GM23338 (cell line): ENCODE results near the gene FAM171A1. TPM values are rescaled to one million over a fixed set of nuclear protein-coding genes. Genes with fewer than 3 reads are reported as not detected.
"Not testable (repeated sequence)": the region's sequence is repeated elsewhere in the genome, so short reads cannot be mapped to it uniquely, and the experiment has no call there.

Source experiments
- ATAC-seq: fragments of 200-7000 bp; cut with Tn5 transposase; 3 replicates; pipeline ENCODE4 v1.9.1; 2020
- DNase-seq: peaks from one replicate; pipeline ENCODE4 v3.0.0-alpha.2; 2015; ENCODE audit warnings: low spot score
- H2AFZ ChIP-seq: fragments of 200-600 bp; sonication (generic); 2 replicates; pipeline ENCODE4 v1.8.0; 2016; ENCODE audit warnings: antibody characterized with exemption, mild to moderate bottlenecking, moderate library complexity
- H3F3A ChIP-seq: fragments of 200-600 bp; sonication (generic); replicated peaks from 2 replicates; pipeline ENCODE4 v1.8.0; 2017; ENCODE audit warnings: antibody characterized with exemption, mixed run types, low read depth
- H3K27ac ChIP-seq: fragments of 200-600 bp; sonication (generic); 2 replicates; pipeline ENCODE4 v1.6.1; 2016; ENCODE audit warnings: low read depth
- H3K27me3 ChIP-seq: fragments of 200-600 bp; sonication (generic); 2 replicates; pipeline ENCODE4 v1.8.0; 2016; ENCODE audit warnings: mild to moderate bottlenecking, mixed run types, moderate library complexity; ENCODE audit not compliant: insufficient read depth
- H3K36me3 ChIP-seq: fragments of 200-600 bp; sonication (generic); 2 replicates; pipeline ENCODE4 v1.8.0; 2016; ENCODE audit warnings: mild to moderate bottlenecking; ENCODE audit not compliant: insufficient read depth
- H3K4me1 ChIP-seq: fragments of 200-600 bp; sonication (generic); 2 replicates; pipeline ENCODE4 v1.8.0; 2016; ENCODE audit warnings: mild to moderate bottlenecking, moderate library complexity; ENCODE audit not compliant: insufficient read depth
- H3K4me2 ChIP-seq: fragments of 200-600 bp; sonication (generic); 2 replicates; pipeline ENCODE4 v1.7.1; 2017; ENCODE audit warnings: mixed run types
- H3K4me3 ChIP-seq: fragments of 200-600 bp; sonication (generic); 2 replicates; pipeline ENCODE4 v1.6.1; 2016; ENCODE audit warnings: mixed run types
- H3K79me2 ChIP-seq: fragments of 200-600 bp; sonication (generic); replicated peaks from 2 replicates; pipeline ENCODE4 v1.8.0; 2017; ENCODE audit warnings: mild to moderate bottlenecking; ENCODE audit not compliant: insufficient read depth
- H3K9me2 ChIP-seq: fragments of 200-600 bp; sonication (generic); 2 replicates; pipeline ENCODE4 v1.8.0; 2017; ENCODE audit not compliant: insufficient read depth
- H4K20me1 ChIP-seq: fragments of 200-600 bp; sonication (generic); replicated peaks from 2 replicates; pipeline ENCODE4 v1.8.0; 2017; ENCODE audit warnings: mild to moderate bottlenecking; ENCODE audit not compliant: insufficient read depth
- H3K27ac Mint-ChIP-seq: 2 replicates; pipeline ENCODE4 v1.8.0; 2020; ENCODE audit warnings: inconsistent platforms, mild to moderate bottlenecking, moderate library complexity, mixed read lengths
- H3K27me3 Mint-ChIP-seq: 3 replicates; pipeline ENCODE4 v1.8.0; 2022; ENCODE audit warnings: low read depth, mild to moderate bottlenecking, moderate library complexity, mixed read lengths, inconsistent platforms; ENCODE audit not compliant: insufficient read depth, poor library complexity
- H3K36me3 Mint-ChIP-seq: 3 replicates; pipeline ENCODE4 v1.8.0; 2021; ENCODE audit warnings: low read depth, mild to moderate bottlenecking, inconsistent platforms, moderate library complexity, mixed read lengths
- H3K4me1 Mint-ChIP-seq: 3 replicates; pipeline ENCODE4 v1.8.0; 2020; ENCODE audit warnings: mild to moderate bottlenecking, inconsistent platforms, mixed read lengths
- H3K4me3 Mint-ChIP-seq: 3 replicates; pipeline ENCODE4 v1.8.0; 2021; ENCODE audit warnings: moderate library complexity, mild to moderate bottlenecking, inconsistent platforms, mixed read lengths
- H3K9me3 Mint-ChIP-seq: 3 replicates; pipeline ENCODE4 v1.8.0; 2020; ENCODE audit warnings: moderate library complexity, mild to moderate bottlenecking, inconsistent platforms, mixed read lengths
- CREB1 ChIP-seq: fragments of 250-450 bp; sonication (Bioruptor Pico); IDR thresholded peaks from 2 replicates; pipeline ENCODE4 v1.5.0; 2020; ENCODE audit warnings: low read depth, mild to moderate bottlenecking, moderate library complexity
- CTCF ChIP-seq, 2 experiments: fragments of 200-600 bp in 1 of 2; sonication (generic) in 1 of 2; conservative IDR thresholded peaks; 2 replicates each; pipeline versions ENCODE4 v1.5.1 to v1.6.1; 2016 to 2017; ENCODE audit warnings: antibody characterized with exemption in 2 of 2, low read depth in 2 of 2, mild to moderate bottlenecking in 2 of 2, moderate library complexity in 1 of 2
- EZH2 ChIP-seq: fragments of 200-600 bp; sonication (generic); IDR thresholded peaks from one replicate; pipeline ENCODE4 v1.8.0; 2017; ENCODE audit warnings: antibody characterized with exemption, mild to moderate bottlenecking, low read depth; ENCODE audit not compliant: unreplicated experiment
- EZH2phosphoT487 ChIP-seq: fragments of 200-600 bp; sonication (generic); IDR thresholded peaks from one replicate; pipeline ENCODE4 v1.8.1; 2018; ENCODE audit warnings: antibody characterized with exemption; ENCODE audit not compliant: unreplicated experiment
- JUNB ChIP-seq: IDR thresholded peaks from one replicate; pipeline ENCODE4 v1.6.1; 2016; ENCODE audit warnings: antibody characterized with exemption; ENCODE audit not compliant: unreplicated experiment
- NANOG ChIP-seq: IDR thresholded peaks from 2 replicates; pipeline ENCODE4 v1.6.1; 2016; ENCODE audit warnings: antibody characterized with exemption, borderline replicate concordance
- REST ChIP-seq: IDR thresholded peaks from one replicate; pipeline ENCODE4 v1.6.1; 2018; ENCODE audit warnings: antibody characterized with exemption; ENCODE audit not compliant: unreplicated experiment
- ZNF114 ChIP-seq: fragments of 250-450 bp; sonication (Bioruptor Pico); IDR thresholded peaks from 2 replicates; pipeline ENCODE4 v1.5.0; 2020; ENCODE audit warnings: mild to moderate bottlenecking, moderate library complexity
- ZNF331 ChIP-seq: fragments of 250-450 bp; sonication (Bioruptor Pico); IDR thresholded peaks from 2 replicates; pipeline ENCODE4 v1.5.0; 2020; ENCODE audit warnings: low read depth, mild to moderate bottlenecking, moderate library complexity
- ZNF462 ChIP-seq: fragments of 250-450 bp; sonication (Bioruptor Pico); IDR thresholded peaks from 2 replicates; pipeline ENCODE4 v1.5.0; 2020; ENCODE audit warnings: mild to moderate bottlenecking, moderate library complexity
- polyA plus RNA-seq: library from polyadenylated mRNA; unstranded; fragments of >200 nt; fragmentation: Nextera tagmentation; extraction: Ambion mirVana; gene quantifications from 2 replicates; pipeline ENCODE4 v1.2.1, GENCODE V29; 2016
- total RNA-seq: library from RNA; depleted of rRNA; stranded (reverse); fragments of >200 nt; shearing (Covaris generic); gene quantifications from 2 replicates; pipeline ENCODE4 v1.2.3, GENCODE V29; 2014

Gene FAM171A1
- total and polyA plus RNA-seq, 2 experiments from 2014 or later = 11.3 to 32.2 TPM

- DNase-seq, H3K4me2 ChIP-seq, H3K36me3 Mint-ChIP-seq, ATAC-seq, H3K79me2 ChIP-seq, H3K27me3 ChIP-seq, H3K27ac ChIP-seq, H3K36me3 ChIP-seq, H3K4me3 Mint-ChIP-seq, H3K27ac Mint-ChIP-seq, H3K27me3 Mint-ChIP-seq, H3K9me3 Mint-ChIP-seq, H3F3A ChIP-seq, H3K9me2 ChIP-seq, H4K20me1 ChIP-seq, H2AFZ ChIP-seq, H3K4me3 ChIP-seq: not testable (repeated sequence)
- peaks cover 12% of the 10 kb centered on the region; the same call in 1 of the 2 replicates for H3K4me1 ChIP-seq
- peaks cover 11% of the 10 kb centered on the region for H3K4me1 Mint-ChIP-seq
Measured at GRCh38 chr10:15202301-15202621, 168.8 kb downstream of the FAM171A1 start.

GRCh38 chr10:15201589-15202300, 169.3 kb downstream of the FAM171A1 start:
- H3K4me2 ChIP-seq = no peak overlapping the region
- Mint-ChIP-seq H3K4me1 (peaks cover 11% of the 10 kb centered on the region), H3K36me3 (no peaks in the 10 kb centered on the region), H3K4me3 (no peak overlapping the region), H3K9me3 (no peaks in the 10 kb centered on the region), H3K27ac (no peak overlapping the region; the same call in 1 of the 2 replicates), H3K27me3 (peaks cover 4% of the 10 kb centered on the region)
- no peaks in the 10 kb centered on the region for H3F3A ChIP-seq
- H3K4me1 ChIP-seq = peaks cover 12% of the 10 kb centered on the region; the same call in 1 of the 2 replicates
- H4K20me1 ChIP-seq = no peaks in the 10 kb centered on the region
- no peak for ATAC-seq
- H3K4me3 ChIP-seq = no peak overlapping the region
- H2AFZ ChIP-seq = no peak overlapping the region
- H3K9me2 ChIP-seq = no peaks in the 10 kb centered on the region; the same call in 1 of the 2 replicates
- H3K27me3 ChIP-seq = no peaks in the 10 kb centered on the region
- DNase-seq = no peak
- no peaks in the 10 kb centered on the region for H3K79me2 ChIP-seq
- H3K27ac ChIP-seq = no peak overlapping the region
- H3K36me3 ChIP-seq = no peaks in the 10 kb centered on the region
- TF ChIP-seq EZH2phosphoT487 = no peak
- TF ChIP-seq REST = no peak
- TF ChIP-seq JUNB = no peak
- TF ChIP-seq CTCF (conservative IDR thresholded peaks at IDR 0.05; ENCODE audit: low read depth in 2 of 2) = no peak
- no peak for TF ChIP-seq NANOG
- no peak for TF ChIP-seq CREB1
- TF ChIP-seq ZNF114 (CRISPR knock-in tag) = no peak
- no peak for TF ChIP-seq ZNF462 (CRISPR knock-in tag)
- TF ChIP-seq ZNF331 (CRISPR knock-in tag) = no peak
- no peak for TF ChIP-seq EZH2
